ENCODE results near the gene ANKRD45. TPM values are rescaled to one million over a fixed set of nuclear protein-coding genes. Genes with fewer than 3 reads are reported as not detected.
"Not testable (repeated sequence)": the region's sequence is repeated elsewhere in the genome, so short reads cannot be mapped to it uniquely, and the experiment has no call there.

Gene ANKRD45
- total RNA-seq, 2 donors from 2014 or later: 0.14 to 0.42 TPM

DNA sequence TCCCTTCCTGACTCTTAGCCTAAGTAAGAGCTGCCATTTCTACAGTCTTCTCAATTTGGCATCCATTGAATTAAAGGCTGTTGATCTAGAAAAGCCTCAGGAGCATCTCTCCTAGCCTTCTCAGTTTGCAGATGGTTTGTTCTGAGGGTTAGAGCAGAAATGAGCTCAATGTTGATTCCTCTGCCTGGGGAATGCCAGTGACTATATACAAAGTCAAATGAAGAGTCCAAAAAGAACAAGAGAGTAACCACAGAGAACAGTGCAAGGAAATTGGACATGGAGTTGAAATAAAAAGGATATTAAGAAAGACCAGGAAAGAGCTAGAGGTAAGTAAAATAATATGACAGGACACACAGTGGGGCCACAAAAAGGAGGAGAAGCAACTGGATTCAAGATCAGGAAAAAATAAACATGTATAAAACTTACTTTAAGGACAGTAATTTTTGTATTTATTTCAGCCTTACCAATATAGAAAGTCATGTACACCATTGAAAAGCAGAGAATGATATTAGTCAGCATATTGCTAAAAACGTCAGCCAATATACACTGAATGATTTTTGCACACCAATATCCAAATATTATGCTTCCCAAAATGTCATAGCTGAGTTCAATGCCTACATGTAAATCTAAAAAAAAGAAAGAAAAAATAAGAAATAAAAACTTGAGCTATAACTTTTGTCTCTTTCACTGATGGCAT is 88.1 kb downstream of the ANKRD45 start:
- intact Hi-C loops (cut with DNase I): no loop called here
- no peak for DNase-seq (ENCODE audit: low spot score)

DNA sequence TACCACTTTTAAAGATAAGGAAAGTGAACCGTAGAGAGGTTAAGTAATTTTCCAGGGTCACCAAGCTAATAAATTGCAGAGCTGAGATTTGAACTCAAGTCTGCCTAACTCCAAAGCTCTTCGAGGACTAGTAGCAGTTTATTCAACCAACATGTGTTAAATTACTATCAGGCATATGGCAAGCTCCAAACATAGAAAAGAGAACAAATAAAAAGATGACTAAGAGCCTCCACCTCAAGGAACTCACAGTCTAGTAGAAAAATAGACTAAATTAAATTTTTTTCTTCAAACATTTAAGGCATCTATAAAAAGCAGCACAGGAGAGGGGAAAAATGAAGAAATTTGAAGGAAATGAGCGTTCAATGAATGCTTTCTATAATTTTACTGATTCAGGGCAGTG is 89.0 kb downstream of the ANKRD45 start:
- DNase-seq (ENCODE audit: low spot score): no peak
- intact Hi-C loops (cut with DNase I): no loop called here

DNA sequence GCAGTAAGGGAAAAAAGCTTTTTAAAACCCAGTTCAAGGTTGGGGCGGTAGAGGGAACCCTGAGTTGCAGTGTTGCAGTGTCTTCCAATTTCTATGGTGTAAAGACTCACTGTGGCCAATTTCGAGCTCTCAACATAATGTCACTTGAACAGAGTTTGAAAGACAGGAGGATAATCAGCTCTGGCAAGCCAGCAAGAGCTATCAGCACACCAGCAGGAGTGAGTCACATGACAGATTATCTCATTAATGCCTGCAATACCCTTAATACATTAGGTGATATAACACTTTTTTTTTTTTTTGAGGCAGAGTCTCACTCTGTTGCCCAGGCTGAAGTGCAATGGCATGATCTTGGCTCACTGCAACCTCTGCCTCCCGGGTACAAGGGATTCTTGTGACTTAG is 89.6 kb downstream of the ANKRD45 start:
- no peak for DNase-seq (ENCODE audit: low spot score)
- intact Hi-C loops (cut with DNase I): no loop called here

DNA sequence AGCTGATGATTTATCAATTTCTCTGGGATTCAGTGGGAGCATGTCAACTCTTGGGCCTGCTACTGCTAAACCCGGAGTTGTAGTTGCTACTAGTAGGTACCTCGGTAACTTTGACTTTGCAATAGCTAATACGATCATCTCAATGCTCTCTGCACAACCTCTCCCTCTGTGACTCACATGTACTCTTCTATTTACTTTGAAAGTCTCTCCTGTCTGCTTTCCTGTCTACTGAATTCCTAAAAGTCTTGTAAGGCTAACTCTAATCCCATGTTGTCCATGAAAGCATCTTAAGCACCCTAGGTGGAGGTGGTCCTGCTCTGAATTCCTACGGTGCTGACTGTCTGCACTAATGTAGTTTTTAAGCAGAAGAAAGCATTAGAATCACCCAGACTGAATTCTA is 96.1 kb downstream of the ANKRD45 start:
- intact Hi-C loops (cut with DNase I): no loop called here
- DNase-seq (ENCODE audit: low spot score): no peak

DNA sequence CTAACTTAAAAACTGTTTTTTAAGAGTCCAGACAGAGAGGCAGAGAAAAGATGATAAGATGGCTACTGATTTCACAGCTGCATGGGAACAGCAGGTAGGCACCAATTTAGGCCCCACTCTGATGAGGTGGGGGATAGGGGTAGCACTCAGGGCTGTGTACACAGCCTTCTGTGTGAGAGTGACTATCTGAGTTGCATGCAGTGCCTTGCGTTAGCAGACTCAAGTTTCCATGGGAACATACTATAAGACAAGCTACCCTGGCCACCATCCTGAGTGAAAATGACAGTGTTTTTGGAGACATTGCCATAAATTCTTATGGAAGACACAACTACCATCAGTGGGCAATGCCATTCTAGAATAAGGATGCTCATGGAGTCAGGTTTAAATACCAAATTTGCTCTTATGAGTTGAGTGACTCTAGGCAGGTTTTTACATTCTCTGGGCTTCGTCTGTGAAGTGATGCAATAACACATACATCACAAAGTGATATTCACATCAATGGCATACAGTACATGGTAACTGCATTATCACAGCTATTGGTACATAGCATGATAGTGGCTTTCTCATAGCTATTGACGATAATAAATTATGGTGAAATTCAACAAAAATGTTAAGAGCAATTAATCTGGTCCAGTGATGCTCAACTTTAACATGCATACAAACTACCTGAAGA is 97.3 kb downstream of the ANKRD45 start:
- intact Hi-C loops (cut with DNase I): no loop called here
- DNase-seq (ENCODE audit: low spot score): no peak

DNA sequence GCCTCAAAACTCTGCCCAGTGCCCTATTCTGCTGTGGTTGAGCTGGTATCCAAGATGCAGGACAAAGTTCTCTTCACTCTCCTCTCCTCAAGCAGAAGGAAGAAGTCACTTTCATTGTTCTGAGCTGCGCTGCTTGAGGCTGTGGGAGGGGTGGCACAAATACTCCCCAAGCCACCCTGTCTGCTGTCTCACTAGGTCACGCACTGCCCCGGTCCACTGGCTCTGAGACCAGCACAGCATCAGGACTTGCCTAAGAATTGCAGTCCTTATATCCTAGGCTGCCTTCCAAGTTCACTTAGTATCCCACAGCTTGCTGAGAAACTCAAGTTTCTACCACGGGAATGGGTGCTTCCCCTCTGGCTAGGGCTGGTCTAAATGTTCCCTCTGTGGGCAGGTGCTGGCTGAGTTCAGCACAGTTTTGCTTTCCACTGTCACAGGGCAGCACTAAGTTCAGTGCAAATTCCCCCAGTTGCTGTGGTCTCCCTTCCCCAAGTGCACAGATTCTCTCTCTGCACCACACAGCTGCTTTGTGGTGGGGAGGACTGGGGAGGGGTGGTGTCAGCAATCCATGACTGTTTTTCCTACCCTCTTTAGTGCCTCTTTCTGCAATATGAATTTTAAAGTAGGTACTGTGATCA is 99.2 kb downstream of the ANKRD45 start:
- intact Hi-C loops (cut with DNase I): no loop called here
- DNase-seq (ENCODE audit: low spot score): no peak

DNA sequence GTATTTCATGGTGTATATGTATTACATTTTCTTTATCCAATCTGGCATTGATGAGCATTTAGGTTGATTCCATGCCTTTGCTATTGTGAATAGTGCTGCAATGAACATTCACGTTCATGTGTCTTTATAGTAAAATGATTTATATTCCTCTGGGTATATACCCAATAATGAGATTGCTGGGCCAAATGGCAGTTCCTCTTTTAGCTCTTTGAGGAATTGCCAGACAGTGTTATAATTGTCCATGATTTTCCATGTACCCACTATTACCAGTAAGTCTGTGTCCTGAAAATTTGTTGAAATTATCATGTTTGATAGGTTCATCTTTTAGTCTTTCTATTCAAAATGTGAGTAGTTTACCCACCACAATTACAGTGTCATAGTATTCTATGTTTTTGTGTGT is 101.2 kb downstream of the ANKRD45 start:
- intact Hi-C loops (cut with DNase I): no loop called here
- DNase-seq (ENCODE audit: low spot score): no peak

DNA sequence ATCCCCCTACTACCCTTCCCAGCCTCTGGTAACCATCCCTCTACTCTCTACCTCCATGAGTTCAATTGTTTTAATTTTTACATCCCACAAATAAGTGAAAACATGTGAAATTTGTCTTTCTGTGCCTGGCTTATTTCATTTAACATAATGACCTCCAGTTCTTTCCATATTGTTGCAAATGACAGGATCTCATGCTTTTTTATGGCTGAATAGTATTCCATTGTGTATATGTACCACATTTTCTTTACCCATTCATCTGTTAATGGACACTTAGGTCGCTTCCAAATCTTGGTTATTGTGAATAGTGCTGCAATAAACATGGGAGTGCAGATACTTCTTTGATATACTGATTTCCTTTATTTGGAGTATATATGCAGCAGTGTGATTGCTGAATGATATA is 105.8 kb downstream of the ANKRD45 start:
- intact Hi-C loops (cut with DNase I); DNase-seq (ENCODE audit: low spot score): not testable (repeated sequence)

DNA sequence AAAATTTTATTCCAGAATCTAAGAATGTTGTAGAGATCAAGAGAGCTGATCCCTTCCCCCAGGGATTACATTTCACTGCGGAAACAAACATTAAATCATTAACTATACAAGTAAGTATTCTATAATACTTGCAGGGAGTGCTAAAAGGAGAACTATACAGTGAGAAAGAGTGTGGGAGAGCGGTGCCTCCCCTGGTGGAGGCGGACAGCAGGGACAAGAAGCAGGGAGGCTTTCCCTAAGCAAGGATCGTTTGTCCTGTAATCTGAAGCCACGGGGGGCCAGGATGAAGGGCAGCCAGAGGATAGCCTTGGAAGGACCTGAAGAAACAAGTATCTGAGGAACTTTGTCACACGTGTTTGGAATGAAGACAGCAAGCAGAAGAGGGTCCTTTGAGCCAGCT is 106.8 kb downstream of the ANKRD45 start:
- DNase-seq (ENCODE audit: low spot score): no peak
- intact Hi-C loops (cut with DNase I): no loop called here

DNA sequence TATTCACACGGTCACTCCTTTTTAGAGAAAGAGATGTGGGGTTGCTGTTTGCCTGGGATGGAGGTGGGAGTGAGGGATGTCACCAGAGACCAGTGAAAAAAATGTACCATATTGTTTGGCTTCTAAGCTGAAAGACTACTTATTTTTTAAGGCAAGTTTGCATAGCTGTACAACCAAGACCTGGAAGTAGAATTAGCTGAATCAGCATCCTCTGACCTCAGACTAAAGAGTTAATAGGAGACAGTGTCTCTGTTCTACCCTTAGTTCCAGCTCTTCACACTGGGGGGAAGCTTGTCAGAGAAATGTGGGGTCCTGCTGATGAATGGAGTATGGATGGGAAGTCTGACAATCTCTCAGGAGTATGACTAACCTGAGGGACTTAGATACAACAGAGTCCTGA is 108.4 kb downstream of the ANKRD45 start:
- DNase-seq (ENCODE audit: low spot score): no peak
- intact Hi-C loops (cut with DNase I): no loop called here

DNA sequence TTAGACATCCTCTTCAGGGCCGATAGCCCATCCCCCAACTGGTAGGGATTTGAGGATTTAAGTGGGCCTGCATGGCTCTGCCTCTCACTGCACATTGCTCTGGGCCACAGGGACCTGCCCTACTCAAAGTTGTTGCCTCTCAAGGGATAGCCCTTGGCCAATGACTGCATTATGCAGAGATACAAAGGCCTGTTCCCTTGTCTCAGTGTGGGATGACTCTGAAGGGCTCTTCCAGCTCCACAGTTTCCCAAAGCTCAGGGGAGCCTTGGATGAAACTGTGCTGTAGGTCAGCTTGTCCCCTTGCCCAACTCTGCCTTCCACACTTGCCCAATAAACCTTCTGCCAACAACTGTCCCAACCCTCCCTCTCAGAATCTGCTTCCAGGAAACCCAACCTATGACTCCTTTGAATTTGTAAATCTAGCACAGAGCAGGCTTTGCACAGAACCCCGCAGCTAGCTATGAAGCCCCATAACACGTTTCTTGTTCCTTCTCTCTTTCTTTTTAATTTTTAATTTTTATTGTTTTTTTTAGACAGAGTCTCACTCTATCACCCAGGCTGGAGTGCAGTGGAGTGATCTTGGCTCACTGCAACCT is 109.3 kb downstream of the ANKRD45 start:
- no peak for DNase-seq (ENCODE audit: low spot score)
- intact Hi-C loops (cut with DNase I): no loop called here

Other genes starting within 250 kb of the ANKRD45 start
- gene PRDX6, start 192.5 kb downstream of the ANKRD45 start, total RNA-seq: 100 to 1,000 TPM; 168 to 186 TPM
- not detected for gene SLC9C2, start 66.8 kb downstream of the ANKRD45 start, total RNA-seq
- not detected for gene TEX50, start 34.5 kb downstream of the ANKRD45 start, total RNA-seq
- 10 to 100 TPM; 25.8 to 27.2 TPM for gene KLHL20, start 45.1 kb upstream of the ANKRD45 start, total RNA-seq
- gene DARS2, start 154.8 kb upstream of the ANKRD45 start, total RNA-seq: 1 to 10 TPM; 8.7 to 8.8 TPM
- gene CENPL, start 155.0 kb upstream of the ANKRD45 start, total RNA-seq: 1 to 10 TPM; 5.4 to 8.4 TPM
- gene GAS5, start 198.1 kb upstream of the ANKRD45 start, total RNA-seq: 100 to 1,000 TPM; 185 to 193 TPM
- 10 to 100 TPM; 12.0 to 15.0 TPM for gene ZBTB37, start 198.5 kb upstream of the ANKRD45 start, total RNA-seq
- under 1 TPM in 1 of 2 donors, not detected in 1; 0.65 TPM for gene SERPINC1, start 247.5 kb upstream of the ANKRD45 start, total RNA-seq